ENCODE measurements around the gene GTF2A1. TPM values are rescaled to one million over a fixed set of nuclear protein-coding genes. Genes with fewer than 3 reads are reported as not detected.

GTF2A1 gene
- total RNA-seq, 1 donor from 2014 or later, result 47.9 TPM

DNA sequence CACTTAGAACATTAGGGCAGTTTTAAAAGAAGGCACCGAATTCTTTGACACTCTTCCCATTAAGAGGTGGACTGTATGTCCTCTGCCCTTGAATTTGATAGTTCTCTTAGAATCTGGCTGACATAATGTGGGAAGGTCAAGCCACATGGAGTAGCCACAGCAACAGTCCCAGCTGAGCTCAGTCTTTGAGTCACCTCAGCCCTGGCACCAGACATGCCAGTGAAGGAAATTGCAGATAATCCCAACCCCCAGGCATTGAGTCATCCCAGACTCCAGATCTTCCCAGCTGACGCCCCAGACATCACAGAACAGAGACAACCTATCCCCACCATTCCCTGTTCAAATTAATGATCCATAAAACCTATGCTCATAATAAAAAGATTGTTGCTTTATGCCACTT lies 83.4 kb downstream of the GTF2A1 start:
- Histone ChIP-seq H3K27me3 (no peaks in the 10 kb centered on the region), H3K9me3 (no peaks in the 10 kb centered on the region), H3K4me1 (no peaks in the 10 kb centered on the region), H3K27ac (no peak overlapping the region), H3K36me3 (no peaks in the 10 kb centered on the region), H3K4me3 (no peak overlapping the region)
- intact Hi-C loops (cut with DNase I), result no loop called here
- TF ChIP-seq, protein P1, sequence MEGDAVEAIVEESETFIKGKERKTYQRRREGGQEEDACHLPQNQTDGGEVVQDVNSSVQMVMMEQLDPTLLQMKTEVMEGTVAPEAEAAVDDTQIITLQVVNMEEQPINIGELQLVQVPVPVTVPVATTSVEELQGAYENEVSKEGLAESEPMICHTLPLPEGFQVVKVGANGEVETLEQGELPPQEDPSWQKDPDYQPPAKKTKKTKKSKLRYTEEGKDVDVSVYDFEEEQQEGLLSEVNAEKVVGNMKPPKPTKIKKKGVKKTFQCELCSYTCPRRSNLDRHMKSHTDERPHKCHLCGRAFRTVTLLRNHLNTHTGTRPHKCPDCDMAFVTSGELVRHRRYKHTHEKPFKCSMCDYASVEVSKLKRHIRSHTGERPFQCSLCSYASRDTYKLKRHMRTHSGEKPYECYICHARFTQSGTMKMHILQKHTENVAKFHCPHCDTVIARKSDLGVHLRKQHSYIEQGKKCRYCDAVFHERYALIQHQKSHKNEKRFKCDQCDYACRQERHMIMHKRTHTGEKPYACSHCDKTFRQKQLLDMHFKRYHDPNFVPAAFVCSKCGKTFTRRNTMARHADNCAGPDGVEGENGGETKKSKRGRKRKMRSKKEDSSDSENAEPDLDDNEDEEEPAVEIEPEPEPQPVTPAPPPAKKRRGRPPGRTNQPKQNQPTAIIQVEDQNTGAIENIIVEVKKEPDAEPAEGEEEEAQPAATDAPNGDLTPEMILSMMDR (IDR thresholded peaks at IDR 0.05), result no peak
- no peak for DNase-seq (ENCODE audit: low spot score in 2 of 2)

DNA sequence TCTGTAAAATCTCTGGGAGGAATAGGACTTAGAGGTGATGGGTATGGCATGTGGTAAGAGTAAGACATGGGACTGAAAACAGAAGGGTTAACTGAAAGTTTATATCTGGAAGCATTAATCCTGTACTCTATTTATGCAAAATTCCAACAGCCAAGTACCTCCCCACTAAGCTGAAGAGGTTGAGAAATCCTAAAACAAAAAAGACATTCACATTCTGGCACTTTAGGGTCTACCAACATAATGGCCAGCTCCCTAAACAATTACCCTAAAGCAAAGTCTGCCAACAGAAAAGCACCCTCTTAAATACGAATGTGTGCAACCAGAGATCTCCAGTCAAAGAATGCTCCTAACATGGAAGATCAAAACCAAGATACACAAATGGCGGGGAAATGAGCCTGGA lies 87.4 kb downstream of the GTF2A1 start:
- intact Hi-C loops (cut with DNase I), result no loop called here
- Histone ChIP-seq H3K27ac (no peak overlapping the region), H3K27me3 (no peaks in the 10 kb centered on the region), H3K9me3 (no peaks in the 10 kb centered on the region), H3K4me1 (no peaks in the 10 kb centered on the region), H3K4me3 (no peak overlapping the region), H3K36me3 (no peaks in the 10 kb centered on the region)
- TF ChIP-seq, protein P1 (IDR thresholded peaks at IDR 0.05), result no peak
- no peak for DNase-seq (ENCODE audit: low spot score in 2 of 2)

DNA sequence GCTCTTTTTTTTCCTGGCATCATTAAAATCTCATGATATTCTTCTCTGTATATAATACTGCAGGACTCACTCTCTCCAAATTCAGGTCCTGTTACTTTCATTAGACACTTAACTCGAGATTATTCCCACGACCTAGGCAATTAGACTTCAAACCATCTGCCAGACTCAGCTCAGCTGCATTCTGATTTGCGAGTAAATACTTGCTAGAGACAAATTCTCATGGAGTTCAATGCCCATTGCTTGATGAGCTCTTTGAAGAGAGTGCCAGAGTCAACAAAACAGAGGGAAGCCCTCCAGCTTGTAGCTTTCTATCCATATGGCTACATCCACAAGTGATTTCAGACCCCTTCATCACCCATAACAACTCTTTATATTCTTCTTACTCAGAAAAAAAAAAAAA lies 88.3 kb downstream of the GTF2A1 start:
- H3K9me3 ChIP-seq, result no peaks in the 10 kb centered on the region
- H3K4me3 ChIP-seq, result no peak overlapping the region
- H3K4me1 ChIP-seq, result no peaks in the 10 kb centered on the region
- H3K27me3 ChIP-seq, result no peaks in the 10 kb centered on the region
- no peaks in the 10 kb centered on the region for H3K36me3 ChIP-seq
- intact Hi-C loops (cut with DNase I), result no loop called here
- no peak overlapping the region for H3K27ac ChIP-seq
- no peak for DNase-seq (ENCODE audit: low spot score in 2 of 2)
- TF ChIP-seq, protein P1 (IDR thresholded peaks at IDR 0.05), result no peak

DNA sequence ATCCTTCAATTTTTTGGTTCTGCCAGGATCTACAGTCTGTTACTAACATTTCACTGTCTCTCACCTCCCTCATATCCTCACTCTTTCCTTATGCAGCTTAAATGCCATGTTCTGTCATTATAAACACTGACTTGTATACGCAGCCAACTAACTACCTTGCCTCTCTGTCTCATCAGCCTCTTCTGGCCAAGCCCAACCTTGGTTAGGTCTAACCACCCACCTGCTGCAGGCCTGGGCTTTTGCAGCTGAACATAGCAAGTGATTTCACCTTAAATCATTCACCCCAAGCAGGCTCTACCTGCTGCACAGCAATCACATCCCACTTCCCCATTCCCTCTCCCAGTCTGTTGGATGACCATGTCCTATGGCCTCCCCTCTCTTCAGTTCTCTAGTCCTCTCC lies 91.5 kb downstream of the GTF2A1 start:
- Histone ChIP-seq H3K4me3 (no peak overlapping the region), H3K27me3 (no peaks in the 10 kb centered on the region), H3K9me3 (no peaks in the 10 kb centered on the region), H3K27ac (no peak overlapping the region), H3K36me3 (no peaks in the 10 kb centered on the region), H3K4me1 (no peaks in the 10 kb centered on the region)
- intact Hi-C loops (cut with DNase I), result no loop called here
- TF ChIP-seq, protein P1 (IDR thresholded peaks at IDR 0.05), result no peak
- DNase-seq (ENCODE audit: low spot score in 2 of 2), result no peak

DNA sequence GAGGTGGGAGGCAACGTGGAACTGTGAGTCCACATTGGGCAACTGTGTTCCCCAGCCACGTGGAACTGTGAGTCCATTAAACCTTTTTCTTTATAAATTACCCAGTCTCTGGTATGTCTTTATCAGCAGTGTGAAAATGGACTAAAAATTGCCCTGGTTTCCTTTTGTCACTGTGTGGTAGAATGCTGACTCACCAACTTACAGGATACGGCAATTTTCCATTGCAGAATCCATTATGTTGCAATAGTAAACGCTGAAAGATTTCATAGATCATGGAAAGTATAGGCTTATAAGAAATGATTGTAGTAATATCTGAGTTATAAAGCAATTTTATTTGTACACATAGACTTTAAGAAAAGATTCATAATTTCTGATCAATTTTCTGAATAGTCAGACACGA lies 93.0 kb downstream of the GTF2A1 start:
- H3K27me3 ChIP-seq, result no peaks in the 10 kb centered on the region
- TF ChIP-seq, protein P1 (IDR thresholded peaks at IDR 0.05), result no peak
- no peak for DNase-seq (ENCODE audit: low spot score in 2 of 2)
- intact Hi-C loops (cut with DNase I), result no loop called here
- no peaks in the 10 kb centered on the region for H3K9me3 ChIP-seq
- H3K36me3 ChIP-seq, result no peaks in the 10 kb centered on the region
- H3K27ac ChIP-seq, result no peak overlapping the region
- no peak overlapping the region for H3K4me3 ChIP-seq
- H3K4me1 ChIP-seq, result no peaks in the 10 kb centered on the region

DNA sequence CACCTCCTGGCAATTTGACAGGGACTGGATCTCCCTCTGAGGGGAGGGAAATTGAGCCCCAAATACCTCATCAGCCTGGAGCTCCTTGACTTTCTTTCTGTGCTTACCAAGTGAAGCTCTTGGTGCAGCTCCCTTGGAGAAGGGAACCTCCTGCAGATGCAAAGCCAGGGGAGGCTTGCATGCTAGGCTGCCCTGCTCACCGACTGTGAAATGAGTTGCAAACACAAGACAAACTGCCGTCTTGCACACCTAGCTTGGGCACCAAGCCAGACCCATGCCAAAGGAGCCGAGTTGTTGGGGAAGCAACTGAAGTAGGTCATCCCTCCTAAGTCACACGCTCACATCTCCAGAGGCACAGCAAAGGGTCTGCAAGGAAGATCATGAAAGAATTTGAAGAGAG lies 95.2 kb downstream of the GTF2A1 start:
- intact Hi-C loops (cut with DNase I), result no loop called here
- no peaks in the 10 kb centered on the region for H3K27me3 ChIP-seq
- H3K4me3 ChIP-seq, result no peak overlapping the region
- no peaks in the 10 kb centered on the region for H3K4me1 ChIP-seq
- DNase-seq (ENCODE audit: low spot score in 2 of 2), result no peak
- no peak overlapping the region for H3K27ac ChIP-seq
- TF ChIP-seq, protein P1 (IDR thresholded peaks at IDR 0.05), result no peak
- no peaks in the 10 kb centered on the region for H3K9me3 ChIP-seq
- no peaks in the 10 kb centered on the region for H3K36me3 ChIP-seq
